GM12892 (cell line): ENCODE measurements around the gene CRY1.

ENCODE experiments used
- POLR2A ChIP-seq: IDR thresholded peaks from 2 replicates; pipeline ENCODE4 v1.6.1; 2011; ENCODE audit warnings: low read depth, low read length, control low read depth
- POLR2AphosphoS5 ChIP-seq: IDR thresholded peaks from 2 replicates; pipeline ENCODE4 v1.6.1; 2011; ENCODE audit warnings: low read depth, low read length, control low read depth
- TAF1 ChIP-seq: IDR thresholded peaks from 2 replicates; pipeline ENCODE4 v1.6.1; 2011; ENCODE audit warnings: low read depth, mild to moderate bottlenecking, control low read depth, low read length, borderline replicate concordance

DNA sequence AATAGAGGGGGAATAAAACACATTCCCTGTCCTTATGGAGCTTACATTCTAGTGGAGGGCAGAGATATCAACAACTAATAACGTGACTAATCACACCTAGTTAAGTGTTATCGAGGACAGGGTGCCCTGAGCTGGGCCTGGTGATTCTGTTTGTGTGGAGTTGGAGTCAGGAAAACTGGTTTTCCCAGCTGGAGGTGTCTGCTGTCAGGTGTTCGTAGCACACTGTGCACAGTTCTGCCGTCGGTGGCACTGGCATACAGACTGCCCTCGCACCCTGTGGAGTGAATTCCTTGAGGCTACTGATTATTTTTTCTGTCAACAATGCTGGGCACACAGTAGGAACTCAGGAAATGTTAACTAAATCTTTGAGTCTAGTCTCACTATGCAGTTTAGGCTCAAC, 105.5 kb downstream of the CRY1 start:
- TF ChIP-seq POLR2AphosphoS5 (no peak), POLR2A (no peak), TAF1 (no peak)
